Adrenal gland (tissue), 5 donors: ENCODE results near the gene CFAP210.

Experiments
- POLR2A ChIP-seq, 2 donors: fragments of 450-650 bp; IDR thresholded peaks; one replicate each; pipeline ENCODE4 v1.6.1; 2017; ENCODE audit warnings: antibody characterized with exemption in 2 of 2, mild to moderate bottlenecking in 2 of 2, moderate library complexity in 1 of 2
- TF ChIP-seq, protein P1 (sequence below), 6 experiments: fragments of 450-650 bp in 4 of 6; fragments of 200-600 bp in 2 of 6; sonication (generic) in 1 of 6; IDR thresholded peaks; 1 replicate in 5 of 6; 2 replicates in 1 of 6; pipeline versions ENCODE4 v1.5.1 to v1.8.0; 2016 to 2021; ENCODE audit warnings: antibody characterized with exemption in 6 of 6, mild to moderate bottlenecking in 2 of 6, moderate library complexity in 1 of 6
- donor health status: DM: no; HTN: no; CAD: no.

GRCh38 chr2:169613876-169614275 is 80.3 kb downstream of the CFAP210 start:
- TF ChIP-seq, protein P1, sequence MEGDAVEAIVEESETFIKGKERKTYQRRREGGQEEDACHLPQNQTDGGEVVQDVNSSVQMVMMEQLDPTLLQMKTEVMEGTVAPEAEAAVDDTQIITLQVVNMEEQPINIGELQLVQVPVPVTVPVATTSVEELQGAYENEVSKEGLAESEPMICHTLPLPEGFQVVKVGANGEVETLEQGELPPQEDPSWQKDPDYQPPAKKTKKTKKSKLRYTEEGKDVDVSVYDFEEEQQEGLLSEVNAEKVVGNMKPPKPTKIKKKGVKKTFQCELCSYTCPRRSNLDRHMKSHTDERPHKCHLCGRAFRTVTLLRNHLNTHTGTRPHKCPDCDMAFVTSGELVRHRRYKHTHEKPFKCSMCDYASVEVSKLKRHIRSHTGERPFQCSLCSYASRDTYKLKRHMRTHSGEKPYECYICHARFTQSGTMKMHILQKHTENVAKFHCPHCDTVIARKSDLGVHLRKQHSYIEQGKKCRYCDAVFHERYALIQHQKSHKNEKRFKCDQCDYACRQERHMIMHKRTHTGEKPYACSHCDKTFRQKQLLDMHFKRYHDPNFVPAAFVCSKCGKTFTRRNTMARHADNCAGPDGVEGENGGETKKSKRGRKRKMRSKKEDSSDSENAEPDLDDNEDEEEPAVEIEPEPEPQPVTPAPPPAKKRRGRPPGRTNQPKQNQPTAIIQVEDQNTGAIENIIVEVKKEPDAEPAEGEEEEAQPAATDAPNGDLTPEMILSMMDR (IDR thresholded peaks at IDR 0.05), result no peak
- TF ChIP-seq POLR2A (IDR thresholded peaks at IDR 0.05), result no peak
